HG02763 (cell line): ENCODE data around the gene FAM131B.
"Not testable (repeated sequence)": the region's sequence is repeated elsewhere in the genome, so short reads cannot be mapped to it uniquely, and the experiment has no call there.

Source experiments
- ATAC-seq: cut with Tn5 transposase; IDR thresholded peaks from one replicate; pipeline ENCODE4 v1.9.1; 2021; ENCODE audit warnings: mild to moderate bottlenecking, moderate library complexity; ENCODE audit not compliant: unreplicated experiment

The FAM131B gene

GRCh38 chr7:143395187-143396149 lies 33.0 kb upstream of the FAM131B start:
- no peak for ATAC-seq

- no peak for ATAC-seq
Observed at GRCh38 chr7:143394777-143395176, 32.3 kb upstream of the FAM131B start.

- ATAC-seq: no peak
Observed at GRCh38 chr7:143394068-143394467, 31.6 kb upstream of the FAM131B start.

- ATAC-seq: no peak
Observed at GRCh38 chr7:143393267-143394041, 30.9 kb upstream of the FAM131B start.

- no peak for ATAC-seq
Observed at GRCh38 chr7:143392875-143393266, 30.4 kb upstream of the FAM131B start.

- ATAC-seq: not testable (repeated sequence)
Observed at GRCh38 chr7:143392427-143392826, 29.9 kb upstream of the FAM131B start.

GRCh38 chr7:143391462-143392404 lies 29.2 kb upstream of the FAM131B start:
- ATAC-seq: no peak

GRCh38 chr7:143390773-143391317 lies 28.3 kb upstream of the FAM131B start:
- ATAC-seq: no peak

GRCh38 chr7:143390104-143390772 lies 27.7 kb upstream of the FAM131B start:
- no peak for ATAC-seq

GRCh38 chr7:143389316-143390103 lies 27.0 kb upstream of the FAM131B start:
- no peak for ATAC-seq

GRCh38 chr7:143388491-143389101 lies 26.1 kb upstream of the FAM131B start:
- no peak for ATAC-seq

- ATAC-seq: no peak
Observed at GRCh38 chr7:143388051-143388450, 25.5 kb upstream of the FAM131B start.

GRCh38 chr7:143387156-143387975 lies 24.9 kb upstream of the FAM131B start:
- no peak for ATAC-seq

GRCh38 chr7:143385891-143386781 lies 23.6 kb upstream of the FAM131B start:
- no peak for ATAC-seq

- ATAC-seq: no peak
Observed at GRCh38 chr7:143384661-143385631, 22.4 kb upstream of the FAM131B start.

- no peak for ATAC-seq
Observed at GRCh38 chr7:143384148-143384547, 21.6 kb upstream of the FAM131B start.
